H9 (cell line): Measurements from ENCODE around the gene GAK. TPM values are rescaled to one million over a fixed set of nuclear protein-coding genes. Genes with fewer than 3 reads are reported as not detected.

Experiments
- DNase-seq: peaks from one replicate; pipeline ENCODE4 v3.0.0-alpha.2; 2017
- H2AFZ ChIP-seq: one replicate; pipeline ENCODE4 v1.6.1; 2013; ENCODE audit warnings: mild to moderate bottlenecking, low read length, control low read depth, moderate library complexity
- H2AK5ac ChIP-seq: 2 replicates; pipeline ENCODE4 v1.6.1; 2013; ENCODE audit warnings: low read length, control low read depth, mixed read lengths; ENCODE audit not compliant: insufficient read length
- H2BK120ac ChIP-seq: one replicate; pipeline ENCODE4 v1.6.1; 2013; ENCODE audit warnings: low read depth, mild to moderate bottlenecking, low read length, control low read depth, inconsistent platforms; ENCODE audit not compliant: poor library complexity, severe bottlenecking
- H2BK12ac ChIP-seq: 2 replicates; pipeline ENCODE4 v1.6.1; 2013; ENCODE audit warnings: low read length, control low read depth, mixed read lengths, low read depth; ENCODE audit not compliant: insufficient read length
- H2BK15ac ChIP-seq: 2 replicates; pipeline ENCODE4 v1.6.1; 2013; ENCODE audit warnings: low read depth, low read length, control low read depth
- H2BK20ac ChIP-seq: one replicate; pipeline ENCODE4 v1.6.1; 2013; ENCODE audit warnings: low read depth, mild to moderate bottlenecking, low read length, control low read depth, inconsistent platforms; ENCODE audit not compliant: poor library complexity, severe bottlenecking
- H2BK5ac ChIP-seq: 2 replicates; pipeline ENCODE4 v1.6.1; 2013; ENCODE audit warnings: low read length, control low read depth, mixed read lengths; ENCODE audit not compliant: insufficient read length
- H3K14ac ChIP-seq: 2 replicates; pipeline ENCODE4 v1.6.1; 2013; ENCODE audit warnings: low read length, control low read depth; ENCODE audit not compliant: insufficient read depth
- H3K18ac ChIP-seq: 2 replicates; pipeline ENCODE4 v1.6.1; 2013; ENCODE audit warnings: low read depth, mild to moderate bottlenecking, mixed read lengths, low read length, control low read depth; ENCODE audit not compliant: insufficient read length
- H3K23ac ChIP-seq: 2 replicates; pipeline ENCODE4 v1.6.1; 2013; ENCODE audit warnings: low read length, control low read depth, mixed read lengths, low read depth; ENCODE audit not compliant: insufficient read length
- H3K23me2 ChIP-seq: 2 replicates; pipeline ENCODE4 v1.6.1; 2013; ENCODE audit warnings: low read depth, mild to moderate bottlenecking, mixed read lengths, low read length, control low read depth; ENCODE audit not compliant: insufficient read length, poor library complexity, severe bottlenecking
- H3K27ac ChIP-seq: 2 replicates; pipeline ENCODE4 v1.5.1; 2013; ENCODE audit warnings: low read length, control low read depth, mixed read lengths, low read depth; ENCODE audit not compliant: insufficient read length
- H3K27me3 ChIP-seq: 2 replicates; pipeline ENCODE4 v1.6.1; 2013; ENCODE audit warnings: low read length, control low read depth, inconsistent platforms; ENCODE audit not compliant: insufficient read depth
- H3K4ac ChIP-seq: 2 replicates; pipeline ENCODE4 v1.6.1; 2013; ENCODE audit warnings: low read depth, mild to moderate bottlenecking, control low read depth, inconsistent platforms, low read length, moderate library complexity
- H3K4me1 ChIP-seq: 2 replicates; pipeline ENCODE4 v1.6.1; 2013; ENCODE audit warnings: low read length, control low read depth, inconsistent platforms; ENCODE audit not compliant: insufficient read depth
- H3K4me2 ChIP-seq: 2 replicates; pipeline ENCODE4 v1.6.1; 2013; ENCODE audit warnings: low read length, control low read depth, mixed read lengths; ENCODE audit not compliant: insufficient read length, insufficient read depth
- H3K56ac ChIP-seq: 2 replicates; pipeline ENCODE4 v1.6.1; 2013; ENCODE audit warnings: low read depth, mild to moderate bottlenecking, mixed read lengths, low read length, control low read depth; ENCODE audit not compliant: insufficient read length
- H3K79me1 ChIP-seq: 2 replicates; pipeline ENCODE4 v1.6.1; 2013; ENCODE audit warnings: low read depth, mild to moderate bottlenecking, moderate library complexity, low read length, control low read depth, inconsistent platforms; ENCODE audit not compliant: insufficient read depth, poor library complexity, severe bottlenecking
- H3K79me2 ChIP-seq: 2 replicates; pipeline ENCODE4 v1.6.1; 2013; ENCODE audit warnings: low read length, control low read depth, inconsistent platforms; ENCODE audit not compliant: insufficient read depth
- H3K9ac ChIP-seq: 2 replicates; pipeline ENCODE4 v1.6.1; 2013; ENCODE audit warnings: low read length, control low read depth, mixed read lengths; ENCODE audit not compliant: insufficient read length; ENCODE audit errors: extremely low read depth
- H3K9me3 ChIP-seq: one replicate; pipeline ENCODE4 v1.6.1; 2013; ENCODE audit warnings: low read depth, low read length, inconsistent platforms; ENCODE audit not compliant: control insufficient read depth
- H3T11ph ChIP-seq: one replicate; pipeline ENCODE4 v1.6.1; 2013; ENCODE audit warnings: mild to moderate bottlenecking, low read length, control low read depth, inconsistent platforms
- H4K20me1 ChIP-seq: one replicate; pipeline ENCODE4 v1.6.1; 2013; ENCODE audit not compliant: control insufficient read depth, insufficient read length, insufficient read depth
- H4K5ac ChIP-seq: 2 replicates; pipeline ENCODE4 v1.6.1; 2013; ENCODE audit warnings: low read depth, mild to moderate bottlenecking, mixed read lengths, low read length, control low read depth; ENCODE audit not compliant: insufficient read length
- H4K8ac ChIP-seq: replicated peaks from 2 replicates; pipeline ENCODE4 v1.6.1; 2013; ENCODE audit warnings: low read length, control low read depth, mixed read lengths, low read depth; ENCODE audit not compliant: insufficient read length
- H4K91ac ChIP-seq: 2 replicates; pipeline ENCODE4 v1.6.1; 2013; ENCODE audit warnings: low read depth, mild to moderate bottlenecking, moderate library complexity, mixed read lengths, low read length, control low read depth; ENCODE audit not compliant: insufficient read length
- H3K27ac Mint-ChIP-seq, 3 experiments: 2 replicates in 2 of 3; 3 replicates in 1 of 3; pipeline ENCODE4 v1.8.0; 2020 to 2021; ENCODE audit warnings: mixed read lengths in 3 of 3, mild to moderate bottlenecking in 1 of 3, moderate library complexity in 1 of 3
- H3K27me3 Mint-ChIP-seq: 2 replicates; pipeline ENCODE4 v1.8.0; 2021; ENCODE audit warnings: low read depth, mild to moderate bottlenecking, moderate library complexity, mixed read lengths
- H3K36me3 Mint-ChIP-seq, 3 experiments: 2 replicates in 2 of 3; 3 replicates in 1 of 3; pipeline ENCODE4 v1.8.0; 2020 to 2021; ENCODE audit warnings: low read depth in 3 of 3, mixed read lengths in 3 of 3; ENCODE audit not compliant: insufficient read depth in 1 of 3
- H3K4me1 Mint-ChIP-seq, 2 experiments: 2 replicates each; pipeline ENCODE4 v1.8.0; 2020; ENCODE audit warnings: mixed read lengths in 2 of 2
- H3K4me3 Mint-ChIP-seq, 2 experiments: 2 replicates in 1 of 2; 3 replicates in 1 of 2; pipeline ENCODE4 v1.8.0; 2020 to 2021; ENCODE audit warnings: mild to moderate bottlenecking in 2 of 2, mixed read lengths in 2 of 2, moderate library complexity in 1 of 2
- H3K9me3 Mint-ChIP-seq, 2 experiments: 2 replicates in 1 of 2; 3 replicates in 1 of 2; pipeline ENCODE4 v1.8.0; 2020; ENCODE audit warnings: mild to moderate bottlenecking in 2 of 2, mixed read lengths in 2 of 2, moderate library complexity in 1 of 2
- WGBS: extraction: QIAGEN DNeasy Blood & Tissue Kit; methylation state at CpG from one replicate; pipeline ENCODE4 v1.1.7; 2013; ENCODE audit warnings: missing lambda C conversion rate, low lambda C conversion rate, mixed read lengths; ENCODE audit not compliant: insufficient read length; ENCODE audit errors: extremely low coverage; 5-methylcytosine and 5-hydroxymethylcytosine counted together
- total RNA-seq: library from RNA; stranded (reverse); gene quantifications from 2 replicates; pipeline ENCODE4 v1.2.1, GENCODE V29; 2021
- TF ChIP-seq, protein P1 (sequence below): fragments of 200-600 bp; sonication (generic); conservative IDR thresholded peaks from 3 replicates; pipeline ENCODE4 v1.8.0; 2021; ENCODE audit warnings: antibody characterized with exemption, mild to moderate bottlenecking

The GAK gene
- total RNA-seq, 1 experiment from 2014 or later: 80.7 TPM

GRCh38 chr4:804804-805203 is 127.3 kb downstream of the GAK start:
- peaks cover 4 to 5% of the 10 kb centered on the region in 2 experiments for H3K9me3 Mint-ChIP-seq
- no peak overlapping the region for H3K56ac ChIP-seq
- no peak overlapping the region for H3T11ph ChIP-seq
- H3K79me1 ChIP-seq: no peaks in the 10 kb centered on the region
- H3K79me2 ChIP-seq: no peaks in the 10 kb centered on the region
- no peak overlapping the region for H3K18ac ChIP-seq
- peaks cover 9% of the 10 kb centered on the region for H3K27me3 ChIP-seq
- no peak for DNase-seq
- H3K27ac ChIP-seq: no peak overlapping the region
- H4K5ac ChIP-seq: no peak overlapping the region
- no peak overlapping the region for H2AFZ ChIP-seq
- no peak overlapping the region for H3K23ac ChIP-seq
- WGBS: no CpG with 5 or more reads among the region's 44 CpGs
- peaks cover 95% of the 10 kb centered on the region for H3K27me3 Mint-ChIP-seq
- no peaks in the 10 kb centered on the region for H3K23me2 ChIP-seq
- H2BK5ac ChIP-seq: no peak overlapping the region
- no peak overlapping the region for H4K91ac ChIP-seq
- H2BK12ac ChIP-seq: no peak overlapping the region
- H2AK5ac ChIP-seq: no peak overlapping the region
- no peak overlapping the region for H2BK120ac ChIP-seq
- H2BK15ac ChIP-seq: no peak overlapping the region
- no peak overlapping the region for H2BK20ac ChIP-seq
- H3K14ac ChIP-seq: no peak overlapping the region
- no peak overlapping the region for H3K4ac ChIP-seq
- H3K4me1 Mint-ChIP-seq: no peaks in the 10 kb centered on the region
- TF ChIP-seq, protein P1, sequence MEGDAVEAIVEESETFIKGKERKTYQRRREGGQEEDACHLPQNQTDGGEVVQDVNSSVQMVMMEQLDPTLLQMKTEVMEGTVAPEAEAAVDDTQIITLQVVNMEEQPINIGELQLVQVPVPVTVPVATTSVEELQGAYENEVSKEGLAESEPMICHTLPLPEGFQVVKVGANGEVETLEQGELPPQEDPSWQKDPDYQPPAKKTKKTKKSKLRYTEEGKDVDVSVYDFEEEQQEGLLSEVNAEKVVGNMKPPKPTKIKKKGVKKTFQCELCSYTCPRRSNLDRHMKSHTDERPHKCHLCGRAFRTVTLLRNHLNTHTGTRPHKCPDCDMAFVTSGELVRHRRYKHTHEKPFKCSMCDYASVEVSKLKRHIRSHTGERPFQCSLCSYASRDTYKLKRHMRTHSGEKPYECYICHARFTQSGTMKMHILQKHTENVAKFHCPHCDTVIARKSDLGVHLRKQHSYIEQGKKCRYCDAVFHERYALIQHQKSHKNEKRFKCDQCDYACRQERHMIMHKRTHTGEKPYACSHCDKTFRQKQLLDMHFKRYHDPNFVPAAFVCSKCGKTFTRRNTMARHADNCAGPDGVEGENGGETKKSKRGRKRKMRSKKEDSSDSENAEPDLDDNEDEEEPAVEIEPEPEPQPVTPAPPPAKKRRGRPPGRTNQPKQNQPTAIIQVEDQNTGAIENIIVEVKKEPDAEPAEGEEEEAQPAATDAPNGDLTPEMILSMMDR: no peak
- H3K4me1 ChIP-seq: no peaks in the 10 kb centered on the region
- no peak overlapping the region for H4K8ac ChIP-seq
- H3K4me3 Mint-ChIP-seq: no peak overlapping the region
- H3K27ac Mint-ChIP-seq: no peak overlapping the region
- no peaks in the 10 kb centered on the region for H3K9me3 ChIP-seq
- no peaks in the 10 kb centered on the region for H4K20me1 ChIP-seq
- no peak overlapping the region for H3K4me2 ChIP-seq
- no peak overlapping the region for H3K9ac ChIP-seq
- no peaks in the 10 kb centered on the region for H3K36me3 Mint-ChIP-seq
